GM19324 (cell line): ENCODE measurements around the gene PGK2.

Source experiments
- ATAC-seq: cut with Tn5 transposase; IDR thresholded peaks from one replicate; pipeline ENCODE4 v1.9.1; 2021; ENCODE audit warnings: mild to moderate bottlenecking, moderate library complexity; ENCODE audit not compliant: unreplicated experiment, low FRiP score

The PGK2 gene

DNA sequence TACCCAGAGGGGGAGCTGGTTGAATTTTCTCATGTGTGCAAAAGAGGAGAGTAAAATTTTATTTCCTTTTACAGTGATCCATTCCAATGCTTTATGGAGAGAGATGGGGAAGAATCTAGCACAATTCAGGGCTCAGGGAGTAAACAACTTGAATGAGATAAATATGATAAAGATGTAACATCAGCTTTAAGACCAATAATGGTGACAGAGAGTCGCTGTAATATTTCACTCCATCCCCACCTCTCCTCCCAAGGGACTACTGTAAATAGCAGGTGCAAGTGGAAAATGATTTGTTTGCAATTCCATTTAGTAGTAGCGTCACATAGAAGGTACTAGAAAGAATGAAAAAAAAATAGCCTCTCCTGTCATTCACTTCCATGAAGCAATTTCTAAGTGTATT is 47.7 kb downstream of the PGK2 start:
- ATAC-seq: no peak

DNA sequence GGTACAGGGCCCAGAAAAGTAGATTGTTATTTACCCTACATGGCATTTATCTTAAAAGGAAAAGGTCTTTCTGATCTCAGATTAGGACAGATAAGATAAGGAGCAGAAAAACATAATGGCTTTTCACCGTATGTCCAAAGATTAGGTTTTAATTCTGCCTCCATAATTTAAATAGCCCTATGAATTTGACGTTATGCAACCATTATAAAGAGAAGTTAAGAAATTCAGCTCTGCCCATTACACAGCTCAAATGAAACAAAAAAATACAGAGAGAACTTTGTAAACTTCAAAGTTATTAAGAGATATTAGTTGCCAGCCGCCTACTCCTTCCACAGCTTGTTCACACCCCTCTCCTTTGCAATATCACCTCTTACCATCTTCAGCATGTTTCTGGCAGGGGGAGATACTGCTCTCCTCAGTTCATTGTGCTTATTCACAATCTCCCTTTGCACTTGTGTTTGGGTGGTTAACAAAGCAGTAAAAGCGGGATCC is 51.0 kb downstream of the PGK2 start:
- ATAC-seq: no peak
